IPS-18c (cell line): ENCODE results near the gene PGA4.
"Not testable (repeated sequence)": the region's sequence is repeated elsewhere in the genome, so short reads cannot be mapped to it uniquely, and the experiment has no call there.

ENCODE experiments used
- H3K4me3 ChIP-seq: 2 replicates; pipeline ENCODE4 v1.7.0; 2013; ENCODE audit warnings: low read depth, mild to moderate bottlenecking, low read length, moderate library complexity; ENCODE audit not compliant: insufficient read depth
- H3K9me3 ChIP-seq: one replicate; pipeline ENCODE4 v1.6.1; 2013; ENCODE audit warnings: mild to moderate bottlenecking, low read length, moderate library complexity; ENCODE audit not compliant: control insufficient read depth, insufficient read depth

PGA4 gene

DNA sequence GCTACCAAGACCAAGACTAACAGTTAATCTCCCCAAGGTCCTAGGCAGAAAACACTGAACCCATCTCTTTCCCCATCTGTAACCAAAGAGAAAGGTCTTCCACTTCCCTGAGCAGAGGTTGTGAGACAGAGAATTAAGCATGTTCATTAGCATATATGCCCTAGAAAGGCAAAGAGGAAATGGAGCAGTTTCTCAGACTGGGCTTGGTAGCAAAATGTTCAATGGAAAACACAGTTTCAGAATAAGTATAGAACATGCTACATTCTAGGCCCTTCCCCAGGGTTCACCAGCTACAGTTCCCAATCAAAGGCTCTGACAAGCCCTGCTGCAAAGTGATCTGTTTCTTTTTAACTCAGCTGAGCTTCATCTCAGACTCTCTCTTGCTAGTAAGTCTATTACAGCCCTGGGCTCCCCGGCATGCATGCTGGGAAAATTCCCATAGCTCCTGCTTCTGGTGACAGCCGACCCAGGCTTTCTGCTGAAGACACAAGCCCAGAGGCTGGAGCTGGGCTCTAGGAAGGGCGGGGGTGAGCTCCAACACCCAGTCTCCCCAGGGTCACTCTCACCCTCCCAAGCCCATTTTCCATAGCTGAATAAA, 10.5 kb downstream of the PGA4 start:
- not testable (repeated sequence) for H3K9me3 ChIP-seq, H3K4me3 ChIP-seq

DNA sequence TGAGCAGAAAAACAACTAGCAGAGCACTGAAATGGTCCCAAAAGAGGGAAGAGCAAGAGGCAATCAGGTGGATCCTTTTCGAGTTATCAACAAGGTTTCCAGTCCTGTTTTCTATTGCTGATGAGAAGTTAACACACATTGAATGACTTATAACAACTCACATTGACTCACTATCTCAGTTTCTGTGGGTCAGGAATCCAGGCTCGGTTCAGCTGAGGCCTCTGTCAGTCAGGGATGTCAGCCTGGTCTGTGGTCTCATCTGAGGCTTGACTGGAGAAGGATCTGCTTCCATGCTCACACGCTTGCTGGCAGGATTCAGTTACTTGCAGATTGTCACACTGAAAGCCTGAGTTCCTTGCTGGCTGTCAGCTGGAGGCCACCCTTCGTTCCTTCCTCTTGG, 15.0 kb downstream of the PGA4 start:
- H3K4me3 ChIP-seq, H3K9me3 ChIP-seq: not testable (repeated sequence)

- not testable (repeated sequence) for H3K4me3 ChIP-seq, H3K9me3 ChIP-seq
These were observed 18.1 kb downstream of the PGA4 start for GRCh38 chr11:61240288-61240687.

- H3K4me3 ChIP-seq, H3K9me3 ChIP-seq: not testable (repeated sequence)
These were observed 18.7 kb downstream of the PGA4 start, which contains the start of gene PGA5 for GRCh38 chr11:61240875-61241274. PGA5 (plus strand) TSS chr11:61241175; CDS start chr11:61241227, 52 bp downstream.

DNA sequence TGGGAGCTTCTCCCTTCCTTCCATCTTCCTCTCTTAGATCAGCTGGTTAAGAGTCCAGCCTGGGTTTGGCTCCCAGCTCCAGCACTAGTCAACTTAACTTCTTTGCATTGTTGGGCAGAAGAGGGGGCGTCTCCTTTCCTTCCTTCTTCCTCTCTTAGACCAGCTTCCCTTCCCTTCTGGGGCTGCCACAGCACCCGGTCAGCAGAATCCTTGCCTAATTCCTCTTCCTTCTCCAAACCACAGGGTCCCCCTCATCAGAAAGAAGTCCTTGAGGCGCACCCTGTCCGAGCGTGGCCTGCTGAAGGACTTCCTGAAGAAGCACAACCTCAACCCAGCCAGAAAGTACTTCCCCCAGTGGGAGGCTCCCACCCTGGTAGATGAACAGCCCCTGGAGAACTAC, 19.4 kb downstream of the PGA4 start:
- H3K4me3 ChIP-seq, H3K9me3 ChIP-seq: not testable (repeated sequence)

GRCh38 chr11:61245284-61245964, 23.3 kb downstream of the PGA4 start:
- not testable (repeated sequence) for H3K4me3 ChIP-seq, H3K9me3 ChIP-seq

DNA sequence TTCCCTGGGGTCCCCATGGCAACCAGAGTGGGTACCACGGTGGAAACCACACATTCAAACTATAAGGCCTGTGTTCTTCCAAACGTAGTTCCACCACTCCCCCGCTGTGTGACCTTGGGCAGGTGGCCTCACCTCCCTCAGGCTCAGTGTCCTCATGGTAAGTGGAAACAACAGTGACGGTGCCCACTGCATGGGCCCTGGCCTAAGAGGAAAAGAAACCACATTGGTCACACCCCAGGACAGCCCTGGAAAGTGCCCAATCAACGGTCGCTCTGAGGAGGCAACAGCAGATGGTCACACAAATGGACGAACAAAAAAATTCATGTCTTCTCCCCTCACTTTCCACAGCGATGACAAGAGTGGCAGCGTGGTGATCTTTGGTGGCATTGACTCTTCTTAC, 25.9 kb downstream of the PGA4 start:
- not testable (repeated sequence) for H3K9me3 ChIP-seq, H3K4me3 ChIP-seq

GRCh38 chr11:61249201-61249600, 27.1 kb downstream of the PGA4 start:
- not testable (repeated sequence) for H3K4me3 ChIP-seq, H3K9me3 ChIP-seq

DNA sequence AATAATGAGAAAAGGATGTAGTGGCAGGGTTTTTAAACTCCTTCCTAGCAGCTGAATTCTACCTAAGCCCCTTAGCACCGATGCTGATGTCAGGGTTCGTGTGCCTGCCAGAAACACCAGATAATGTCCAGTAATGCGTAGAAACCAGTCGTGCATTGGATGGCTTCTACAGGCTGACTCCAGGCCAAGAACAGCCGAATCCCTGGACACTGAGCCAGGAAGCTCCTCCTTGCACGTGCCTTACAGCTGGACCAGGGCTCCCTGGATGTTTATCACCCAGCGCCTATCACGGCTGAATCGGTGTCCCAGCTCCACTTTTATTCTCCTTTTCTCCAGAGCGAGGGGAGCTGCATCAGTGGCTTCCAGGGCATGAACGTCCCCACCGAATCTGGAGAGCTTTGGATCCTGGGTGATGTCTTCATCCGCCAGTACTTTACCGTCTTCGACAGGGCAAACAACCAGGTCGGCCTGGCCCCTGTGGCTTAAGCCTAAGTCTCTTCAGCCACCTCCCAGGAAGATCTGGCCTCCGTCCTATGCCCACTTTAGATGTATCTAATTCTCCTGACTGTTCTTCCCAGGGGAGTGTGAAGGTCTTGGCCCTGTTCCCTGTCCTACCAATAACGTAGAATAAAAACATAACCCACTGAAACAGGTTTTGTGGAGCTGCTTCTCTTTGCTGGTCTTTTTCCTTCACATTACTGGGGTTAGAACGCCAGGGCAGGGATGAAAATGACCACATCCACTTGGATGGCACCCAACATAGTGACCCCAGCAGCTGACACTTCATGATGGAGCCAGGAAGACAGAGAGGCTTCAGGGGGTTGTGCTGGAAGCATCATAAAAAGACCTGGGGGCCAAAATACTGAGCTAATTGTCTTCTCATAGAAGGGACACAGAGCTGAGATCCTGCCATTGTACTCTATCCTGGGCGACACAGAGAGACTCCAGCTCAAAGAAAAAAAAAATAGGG, 28.9 kb downstream of the PGA4 start:
- H3K4me3 ChIP-seq, H3K9me3 ChIP-seq: not testable (repeated sequence)

DNA sequence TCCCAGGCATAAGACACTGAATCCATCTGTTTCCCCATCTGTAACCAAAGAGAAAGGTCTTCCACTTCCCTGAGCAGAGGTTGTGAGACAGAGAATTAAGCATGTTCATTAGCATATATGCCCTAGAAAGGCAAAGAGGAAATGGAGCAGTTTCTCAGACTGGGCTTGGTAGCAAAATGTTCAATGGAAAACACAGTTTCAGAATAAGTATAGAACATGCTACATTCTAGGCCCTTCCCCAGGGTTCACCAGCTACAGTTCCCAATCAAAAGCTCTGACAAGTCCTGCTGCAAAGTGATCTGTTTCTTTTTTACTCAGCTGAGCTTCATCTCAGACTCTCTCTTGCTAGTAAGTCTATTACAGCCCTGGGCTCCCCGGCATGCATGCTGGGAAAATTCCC, 30.2 kb downstream of the PGA4 start:
- H3K4me3 ChIP-seq, H3K9me3 ChIP-seq: not testable (repeated sequence)

DNA sequence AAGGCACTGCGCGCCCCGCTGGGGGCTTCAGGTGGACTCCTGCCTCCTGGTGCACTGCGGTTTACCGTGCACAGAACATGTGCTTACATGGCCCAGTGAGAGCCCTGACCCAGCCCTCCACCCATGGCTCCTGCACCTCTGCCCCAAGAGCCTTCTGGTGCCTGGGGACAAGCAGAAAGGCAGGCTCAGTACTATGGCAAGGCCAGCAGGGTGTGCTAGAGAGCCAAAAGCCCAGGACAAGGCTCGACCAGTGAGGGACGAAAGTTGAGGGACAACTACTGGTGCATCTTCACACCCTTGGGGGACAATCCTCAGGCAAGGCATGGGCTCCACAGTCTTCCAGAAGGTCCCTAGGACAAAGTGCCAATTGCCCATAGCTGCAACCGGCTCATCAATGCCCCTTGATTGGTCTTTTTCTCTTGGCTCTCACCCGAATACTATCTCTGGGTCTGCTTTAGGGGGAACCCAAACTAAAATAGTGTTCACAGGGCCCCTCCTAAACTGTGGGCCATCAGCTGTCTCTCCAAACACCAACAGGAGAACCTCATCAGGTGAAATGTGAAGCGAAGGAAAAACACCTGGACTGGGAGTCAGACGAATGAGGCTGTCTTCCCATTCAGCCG, 32.4 kb downstream of the PGA4 start:
- Histone ChIP-seq H3K4me3 (no peak overlapping the region), H3K9me3 (no peaks in the 10 kb centered on the region)

- Histone ChIP-seq H3K9me3 (no peaks in the 10 kb centered on the region), H3K4me3 (no peak overlapping the region)
These were observed 34.7 kb downstream of the PGA4 start for GRCh38 chr11:61256710-61257482.

DNA sequence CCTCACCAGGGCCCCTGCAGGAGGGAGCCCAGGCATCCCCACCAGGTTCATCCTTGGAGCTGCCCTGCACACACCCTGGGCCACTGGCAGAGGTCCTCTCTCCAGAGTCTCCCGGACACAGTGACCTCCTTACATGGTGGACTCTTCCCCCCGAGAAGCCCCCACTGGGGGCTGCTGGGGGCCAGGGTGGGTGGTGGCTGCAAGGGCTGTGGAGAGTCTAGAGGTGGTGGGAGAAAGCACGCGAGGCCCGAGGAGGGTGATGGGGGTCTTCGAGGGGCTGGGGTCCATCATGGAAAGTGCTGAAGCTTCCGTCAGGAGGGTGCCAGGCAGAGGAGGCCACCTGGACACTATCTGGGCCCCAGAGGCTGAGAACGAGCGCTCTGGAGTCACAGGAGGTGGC, 36.4 kb downstream of the PGA4 start:
- no peaks in the 10 kb centered on the region for H3K9me3 ChIP-seq
- no peak overlapping the region for H3K4me3 ChIP-seq

DNA sequence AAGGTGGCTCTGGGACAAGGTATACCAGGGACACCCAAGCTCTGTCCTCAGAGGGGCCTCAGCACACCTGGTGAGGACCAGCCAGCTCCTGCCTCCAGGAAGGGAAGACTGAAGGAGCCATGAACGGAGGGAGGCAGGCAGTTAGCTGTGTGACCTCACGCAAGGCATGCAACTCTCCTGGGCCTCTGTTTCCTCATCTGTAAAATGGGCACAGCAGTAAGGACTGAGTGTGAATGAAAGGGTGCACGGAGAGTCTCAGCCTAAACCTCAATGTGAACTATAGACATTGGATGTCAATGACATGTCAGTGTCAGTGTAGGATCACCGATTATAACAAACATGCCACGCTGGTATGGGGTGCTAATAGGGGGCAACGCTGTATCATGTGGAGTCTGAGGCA, 37.2 kb downstream of the PGA4 start:
- no peak overlapping the region for H3K4me3 ChIP-seq
- H3K9me3 ChIP-seq: no peaks in the 10 kb centered on the region

DNA sequence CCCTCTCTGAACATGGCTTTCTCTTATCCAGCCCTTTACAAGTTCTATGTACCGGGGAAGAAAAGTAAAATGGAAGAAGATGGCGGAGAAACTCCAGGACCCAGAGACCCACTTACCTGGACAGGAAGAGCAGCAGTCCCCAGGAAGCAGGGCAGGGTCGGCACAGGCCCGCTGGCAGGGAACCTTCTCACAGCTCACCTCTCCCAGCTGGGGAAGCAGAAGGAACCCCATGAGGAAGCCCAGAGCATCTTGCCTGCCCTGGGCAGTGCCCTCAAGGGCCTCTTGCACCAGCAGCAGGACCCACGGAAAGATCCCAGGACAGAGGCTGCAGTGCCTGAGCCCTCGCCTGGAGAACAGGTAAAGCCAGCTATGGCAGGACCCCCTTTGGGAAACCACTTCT, 42.2 kb downstream of the PGA4 start:
- Histone ChIP-seq H3K4me3 (no peak overlapping the region), H3K9me3 (no peaks in the 10 kb centered on the region)

GRCh38 chr11:61264795-61265194, 42.6 kb downstream of the PGA4 start:
- no peak overlapping the region for H3K4me3 ChIP-seq
- no peaks in the 10 kb centered on the region for H3K9me3 ChIP-seq

- Histone ChIP-seq H3K4me3 (no peak overlapping the region), H3K9me3 (peaks cover 2% of the 10 kb centered on the region)
These were observed 43.2 kb downstream of the PGA4 start for GRCh38 chr11:61265357-61265756.
